Right lobe of liver (tissue), 6 donors: ENCODE data around the gene DOC2A. TPM values are rescaled to one million over a fixed set of nuclear protein-coding genes. Genes with fewer than 3 reads are reported as not detected.
A peak's percentile ranks its signal among the peaks of the same experiment; 100 is the strongest.

ENCODE experiments used
- ATAC-seq, 4 donors: fragments of 200-7000 bp; cut with Tn5 transposase; one replicate each; pipeline ENCODE4 v1.9.1; 2020; ENCODE audit warnings: mild to moderate bottlenecking in 4 of 4, moderate library complexity in 4 of 4
- DNase-seq, 3 donors: peaks; one replicate each; pipeline ENCODE4 v3.0.0-alpha.2; 2020
- H3K27ac ChIP-seq, 3 donors: fragments of 200-600 bp; one replicate each; pipeline ENCODE4 v1.8.0; 2022
- H3K27me3 ChIP-seq, 2 donors: fragments of 200-600 bp; one replicate each; pipeline ENCODE4 v1.8.0; 2022
- H3K36me3 ChIP-seq, 4 donors: fragments of 200-600 bp; sonication (generic) in 1 of 4; one replicate each; pipeline versions ENCODE4 v1.5.1 to v1.8.0; 2017 to 2022; ENCODE audit warnings: control low read depth in 1 of 4
- H3K4me1 ChIP-seq, 4 donors: fragments of 200-600 bp; sonication (generic) in 1 of 4; one replicate each; pipeline versions ENCODE4 v1.5.1 to v1.8.0; 2017 to 2022; ENCODE audit warnings: control low read depth in 1 of 4
- H3K4me3 ChIP-seq, 3 donors: fragments of 200-600 bp; one replicate each; pipeline ENCODE4 v1.8.0; 2022
- H3K9me3 ChIP-seq, 4 donors: fragments of 200-600 bp; sonication (generic) in 1 of 4; one replicate each; pipeline versions ENCODE4 v1.5.1 to v1.8.0; 2017 to 2022; ENCODE audit warnings: control low read depth in 1 of 4
- CTCF ChIP-seq, 4 donors: fragments of 200-600 bp in 3 of 4; fragments of 450-650 bp in 1 of 4; IDR thresholded peaks; one replicate each; pipeline versions ENCODE4 v1.5.1 to v1.8.0; 2016 to 2022; ENCODE audit warnings: antibody characterized with exemption in 4 of 4, mild to moderate bottlenecking in 2 of 4
- POLR2A ChIP-seq: fragments of 450-650 bp; IDR thresholded peaks from one replicate; pipeline ENCODE4 v1.6.1; 2017; ENCODE audit warnings: antibody characterized with exemption, mild to moderate bottlenecking
- WGBS: methylation state at CpG from one replicate; pipeline ENCODE4 v1.1.6; 2018; ENCODE audit warnings: low coverage, low lambda C conversion rate; ENCODE audit not compliant: insufficient coverage; ENCODE audit errors: missing lambda C conversion rate; 5-methylcytosine and 5-hydroxymethylcytosine counted together
- intact Hi-C, 2 donors: fragments of 100-400 bp; cut with DNase I; formaldehyde crosslinking; loops; one replicate each; pipeline versions ENCODE4 v1.11.2 to v1.14.1; 2022
- total RNA-seq, 6 experiments: library from RNA; depleted of rRNA in 2 of 6; stranded (reverse); fragments of >200 nt in 2 of 6; fragmentation: NEBNext Ultra II Directional in 3 of 6; extraction: Animal tissue kit (Norgen Biotek cat#: 25700) in 3 of 6; gene quantifications; one replicate each; pipeline versions ENCODE4 v1.1.0 to v1.2.4, GENCODE V29; 2016 to 2023
- donor health status: DM: no; HTN: yes; CAD: no.
- donor health status: DM: no; HTN: no; CAD: no.
- donor health status: DM: no; HTN: no; CAD: no.
- donor health status: DM: no; HTN: yes; CAD: no.
- donor health status: DM: no; HTN: yes; CAD: no.

Gene DOC2A
- total RNA-seq, 6 experiments from 2014 or later: 0.16 to 0.66 (median 0.33) TPM; not detected in 3

- Histone ChIP-seq H3K4me1 (peaks cover 0 to 7% (median 0%) of the 10 kb centered on the region in 4 donors), H3K27me3 (no peaks in the 10 kb centered on the region), H3K9me3 (no peaks in the 10 kb centered on the region), H3K27ac (no peak overlapping the region), H3K4me3 (no peak overlapping the region), H3K36me3 (no peaks in the 10 kb centered on the region)
- WGBS: 59% methylated on average over 5 of the region's 34 CpGs
- ATAC-seq: no peak
- no peak for DNase-seq
- TF ChIP-seq CTCF (IDR thresholded peaks at IDR 0.05): no peak
- no peak for TF ChIP-seq POLR2A
- intact Hi-C loops: no loop called here
Measured at GRCh38 chr16:30006659-30007377, 4.0 kb downstream of the DOC2A start.

- no peaks in the 10 kb centered on the region for H3K36me3 ChIP-seq
- peaks cover 0 to 6% (median 0%) of the 10 kb centered on the region in 4 donors for H3K4me1 ChIP-seq
- TF ChIP-seq POLR2A: no peak
- TF ChIP-seq CTCF (IDR thresholded peaks at IDR 0.05): no peak
- H3K27me3 ChIP-seq: no peaks in the 10 kb centered on the region
- H3K27ac ChIP-seq: no peak overlapping the region
- no peak for ATAC-seq
- no peak overlapping the region for H3K4me3 ChIP-seq
- no peak for DNase-seq
- H3K9me3 ChIP-seq: no peaks in the 10 kb centered on the region
- no CpG with 5 or more reads among the region's 18 CpGs for WGBS
- intact Hi-C loops: no loop called here
Measured at GRCh38 chr16:30006095-30006473, 4.7 kb downstream of the DOC2A start.

GRCh38 chr16:30005341-30006094 is 5.3 kb downstream of the DOC2A start:
- no peak overlapping the region for H3K4me3 ChIP-seq
- peaks cover 0 to under 1% (median 0%) of the 10 kb centered on the region in 4 donors for H3K4me1 ChIP-seq
- no peaks in the 10 kb centered on the region for H3K36me3 ChIP-seq
- no peaks in the 10 kb centered on the region for H3K27me3 ChIP-seq
- intact Hi-C loops: no loop called here
- no peaks in the 10 kb centered on the region for H3K9me3 ChIP-seq
- no peak for TF ChIP-seq POLR2A
- TF ChIP-seq CTCF (IDR thresholded peaks at IDR 0.05): peak; percentile 72 to 86 (median 84)
- WGBS: 10% methylated on average over 9 of the region's 35 CpGs
- ATAC-seq (peak; percentile 45 to 76 (median 70)), DNase-seq (peak in 1 of 3 donors; percentile 51)
- no peak overlapping the region for H3K27ac ChIP-seq

- no peaks in the 10 kb centered on the region for H3K9me3 ChIP-seq
- WGBS: 21% methylated on average over 6 of the region's 11 CpGs
- DNase-seq (no peak), ATAC-seq (peak; percentile 3 to 44 (median 20))
- intact Hi-C loops: no loop called here
- H3K27ac ChIP-seq: no peak overlapping the region
- TF ChIP-seq CTCF (IDR thresholded peaks at IDR 0.05) (no peak), POLR2A (no peak)
- H3K27me3 ChIP-seq: no peaks in the 10 kb centered on the region
- H3K4me3 ChIP-seq: no peak overlapping the region
- H3K36me3 ChIP-seq: no peaks in the 10 kb centered on the region
- H3K4me1 ChIP-seq: no peaks in the 10 kb centered on the region
Measured at GRCh38 chr16:30004811-30005242, 6.0 kb downstream of the DOC2A start.
